ENCODE results near the gene BRINP2.

GRCh38 chr1:177257576-177257975, 86.8 kb downstream of the BRINP2 start:
- TF ChIP-seq CTCF (IDR thresholded peaks at IDR 0.05), result no peak
- TF ChIP-seq POLR2A (IDR thresholded peaks at IDR 0.05), result no peak

Measured in right lobe of liver (tissue), 4 donors.